IMR-90 (cell line): ENCODE measurements around the gene MYO10.

Source experiments
- CTCF ChIP-seq: conservative IDR thresholded peaks from 2 replicates; pipeline ENCODE4 v1.5.1; 2012; ENCODE audit warnings: mild to moderate bottlenecking, low read depth, low read length, improper control_type of control experiment
- MXI1 ChIP-seq: IDR thresholded peaks from 2 replicates; pipeline ENCODE4 v1.6.1; 2012; ENCODE audit warnings: low read depth, mild to moderate bottlenecking, low read length, moderate library complexity, borderline replicate concordance

- TF ChIP-seq CTCF (no peak), MXI1 (no peak)
Observed at GRCh38 chr5:16859346-16859745, 76.7 kb downstream of the MYO10 start.
